ENCODE measurements around the gene NECTIN4.

Gene NECTIN4

DNA sequence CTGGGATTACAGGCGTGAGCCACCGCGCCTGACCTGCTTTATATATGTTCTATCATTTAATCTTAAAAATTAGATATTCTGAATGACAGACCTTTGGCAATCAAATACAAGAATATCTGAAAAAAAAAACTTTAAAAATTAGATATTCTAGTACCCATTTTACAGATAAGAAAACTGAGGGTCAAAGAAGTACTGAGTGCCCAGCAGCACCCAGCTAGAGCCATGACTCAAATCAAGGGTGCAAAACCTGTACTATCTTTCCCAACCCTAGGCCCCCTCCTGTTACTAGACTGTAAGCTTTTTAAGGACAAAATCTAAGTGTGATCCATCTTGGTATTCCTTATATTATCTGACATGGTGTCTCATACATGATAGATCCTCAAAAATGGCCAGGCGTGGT is 27.9 kb downstream of the NECTIN4 start:
- DNase-seq: no peak

DNA sequence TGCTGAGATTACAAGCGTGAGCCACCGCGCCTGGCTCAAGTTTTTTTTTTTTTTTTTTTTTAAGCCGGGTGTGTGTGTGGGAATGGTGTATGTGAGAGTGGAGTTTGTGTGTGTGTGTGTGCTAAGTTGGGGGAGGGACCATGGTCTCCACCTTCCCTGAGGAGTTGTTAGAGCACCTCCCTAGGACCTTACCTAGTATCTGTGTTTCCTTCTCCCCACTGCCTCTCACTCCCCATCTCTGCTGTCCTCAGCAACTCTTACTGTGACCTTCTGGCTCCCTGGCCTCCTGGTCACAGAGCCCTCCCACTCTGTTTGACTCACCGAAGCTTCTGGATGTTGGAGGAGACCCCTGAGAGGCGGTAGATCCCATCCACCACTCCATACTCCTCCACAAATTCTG is 30.1 kb downstream of the NECTIN4 start:
- DNase-seq: no peak

DNA sequence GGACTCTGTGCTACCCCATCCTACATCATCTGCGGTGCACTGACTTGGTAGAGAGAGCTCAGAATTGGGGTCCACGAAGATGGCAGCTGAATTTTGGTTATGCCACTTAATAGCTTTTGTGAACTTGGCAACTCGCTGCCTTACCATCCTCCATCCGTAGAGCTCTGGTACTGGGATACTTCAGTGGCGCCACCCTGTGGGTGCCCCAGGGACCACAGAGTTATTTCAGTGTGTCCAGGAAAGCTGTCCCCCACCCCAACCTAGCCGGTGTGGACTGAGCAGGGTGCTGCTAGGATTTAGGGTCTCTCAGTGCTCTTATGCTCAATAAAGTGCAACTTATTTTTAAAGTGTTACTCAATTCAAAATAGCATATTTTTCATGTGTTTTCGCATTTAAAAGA is 34.6 kb downstream of the NECTIN4 start:
- DNase-seq: no peak

DNA sequence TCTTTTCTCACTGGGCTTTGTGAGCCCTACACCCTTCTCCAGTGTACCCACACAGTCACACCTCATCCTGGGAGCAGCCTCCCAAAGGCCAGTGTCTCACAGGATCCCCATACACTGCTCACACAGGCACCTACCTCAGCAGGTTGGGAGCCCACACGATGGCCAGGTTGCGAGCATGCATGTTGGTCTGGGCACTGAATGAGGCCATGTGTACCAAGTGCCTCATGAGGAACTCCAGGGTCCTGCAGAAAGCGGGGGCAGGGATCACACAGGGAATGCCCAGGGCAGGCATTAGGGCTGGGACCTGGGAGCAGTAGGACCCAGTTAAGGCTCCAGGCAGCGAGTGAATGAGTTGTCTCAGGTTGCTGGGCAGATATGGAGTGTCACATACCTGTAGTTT is 35.1 kb downstream of the NECTIN4 start:
- no peak for DNase-seq

DNA sequence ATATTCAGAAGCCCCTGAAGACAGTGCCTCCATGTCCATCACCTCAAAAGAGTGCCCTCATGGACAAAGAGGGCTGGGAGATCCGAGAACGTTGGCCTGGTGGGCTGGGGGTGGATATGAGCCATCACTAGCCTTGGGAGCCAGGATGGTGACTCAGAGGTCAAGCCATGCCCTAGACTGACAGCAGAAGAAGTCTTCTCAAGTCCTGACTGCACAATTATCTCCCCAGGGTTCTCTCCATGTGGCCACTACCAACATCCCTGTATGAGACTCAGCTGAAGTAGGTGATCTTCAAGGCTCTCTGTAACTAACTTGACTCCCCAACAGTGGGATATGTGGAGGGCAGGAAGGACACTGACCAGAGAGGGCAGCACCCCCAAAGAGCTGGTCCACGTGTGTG is 36.5 kb downstream of the NECTIN4 start:
- no peak for DNase-seq

DNA sequence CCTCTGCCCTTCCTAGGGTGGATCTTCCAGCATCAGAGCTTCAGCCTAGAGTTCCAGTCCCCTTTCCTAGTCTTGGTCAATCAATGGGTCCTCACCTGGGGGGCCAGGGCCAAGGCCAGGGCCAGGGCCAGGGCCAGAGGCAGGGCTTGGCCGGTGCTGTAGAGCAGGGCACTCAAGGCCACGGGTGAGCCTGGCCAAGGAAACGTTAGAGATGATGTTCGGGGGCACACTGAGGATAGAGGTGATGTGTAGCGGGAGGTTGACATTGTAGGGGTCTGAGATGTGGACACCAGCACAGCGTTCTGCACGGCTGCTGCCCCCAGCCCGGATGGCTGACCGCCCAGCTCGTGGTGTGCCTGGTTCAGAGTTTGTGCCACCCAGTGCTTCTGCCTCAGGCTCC is 38.1 kb downstream of the NECTIN4 start:
- DNase-seq: no peak

DNA sequence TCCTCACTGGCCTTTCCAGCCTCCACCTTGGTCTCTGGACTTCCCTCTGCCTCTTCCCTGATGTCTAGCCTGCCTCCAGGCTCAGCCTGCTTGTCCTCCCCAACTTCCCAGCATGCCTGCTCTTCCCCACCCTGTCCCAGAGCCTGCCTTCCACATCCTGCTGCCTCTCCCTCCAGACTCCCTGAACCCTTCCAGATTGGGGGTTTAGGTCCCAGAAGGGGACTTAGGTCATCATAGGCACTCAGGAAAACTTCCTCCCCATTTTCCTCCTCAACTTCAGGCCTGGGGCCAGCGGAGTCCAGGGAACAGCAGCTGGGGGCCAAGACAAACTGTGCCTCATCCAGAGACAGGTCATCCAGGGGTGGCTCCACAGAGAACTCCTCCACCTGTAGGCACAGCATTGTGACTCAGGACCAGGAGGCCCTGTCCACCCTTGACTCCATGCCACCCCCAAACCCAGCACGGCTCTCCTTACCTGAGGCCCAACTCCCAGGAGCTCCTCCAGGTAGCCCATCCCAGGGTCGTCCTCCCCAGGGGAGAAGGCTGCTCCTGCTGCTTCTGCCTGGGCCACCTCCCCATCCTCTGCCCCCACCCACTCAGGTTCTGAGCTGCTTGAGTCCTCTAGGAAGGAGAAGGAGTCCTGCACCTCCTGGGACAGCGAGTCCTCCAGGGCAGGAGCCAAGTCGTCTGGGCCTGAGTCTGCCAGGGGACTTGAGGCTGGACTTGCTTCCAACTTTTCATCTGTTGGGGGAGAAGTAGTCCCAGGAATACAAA is 40.2 kb downstream of the NECTIN4 start:
- no peak for DNase-seq

DNA sequence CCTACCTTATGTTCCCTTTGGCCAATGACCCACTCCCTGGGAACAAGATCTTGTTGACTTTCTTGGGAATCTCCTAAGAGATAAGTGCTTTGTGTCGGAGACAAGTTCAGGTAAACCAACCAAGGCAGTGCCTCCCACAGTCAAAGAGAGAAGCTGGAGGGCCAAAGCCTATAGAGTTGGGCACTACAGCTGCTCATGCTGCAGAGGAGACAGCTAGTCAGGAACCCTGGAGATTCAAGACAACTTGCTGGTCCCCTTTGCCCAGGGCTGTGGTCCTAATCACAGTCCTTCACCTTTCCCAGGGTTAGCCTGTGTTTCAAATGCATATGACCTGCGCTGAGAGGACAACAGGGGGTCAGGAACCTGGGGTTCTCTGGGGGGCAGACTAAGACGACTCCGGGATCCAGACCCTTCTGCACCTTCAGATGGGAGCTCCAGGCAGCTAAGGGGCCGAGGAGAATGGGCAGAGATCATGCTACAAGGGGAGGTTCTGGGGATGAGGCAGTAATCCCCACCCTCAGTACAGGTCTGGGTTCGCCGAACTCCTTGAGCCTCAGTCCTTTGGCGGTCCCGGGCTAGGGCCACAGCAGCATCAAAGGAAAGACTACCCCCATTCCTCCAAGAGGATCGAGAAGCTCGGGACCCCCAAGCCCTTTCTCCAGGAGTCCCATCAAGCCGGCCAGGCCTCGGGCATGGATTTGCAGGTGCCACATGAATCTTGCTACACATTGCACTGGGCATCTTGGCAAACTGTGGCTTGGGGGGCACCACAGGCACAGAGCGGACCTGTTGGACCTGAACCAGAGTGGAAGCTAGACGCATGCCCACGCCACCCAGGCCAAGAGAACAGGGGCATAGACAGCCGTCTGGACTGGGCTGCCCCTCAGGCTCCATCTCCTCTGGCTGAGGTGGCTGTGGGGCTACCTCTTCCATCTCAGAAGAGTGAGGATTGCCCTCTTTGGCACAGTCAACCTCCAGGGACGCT is 41.6 kb downstream of the NECTIN4 start:
- DNase-seq: no peak

DNA sequence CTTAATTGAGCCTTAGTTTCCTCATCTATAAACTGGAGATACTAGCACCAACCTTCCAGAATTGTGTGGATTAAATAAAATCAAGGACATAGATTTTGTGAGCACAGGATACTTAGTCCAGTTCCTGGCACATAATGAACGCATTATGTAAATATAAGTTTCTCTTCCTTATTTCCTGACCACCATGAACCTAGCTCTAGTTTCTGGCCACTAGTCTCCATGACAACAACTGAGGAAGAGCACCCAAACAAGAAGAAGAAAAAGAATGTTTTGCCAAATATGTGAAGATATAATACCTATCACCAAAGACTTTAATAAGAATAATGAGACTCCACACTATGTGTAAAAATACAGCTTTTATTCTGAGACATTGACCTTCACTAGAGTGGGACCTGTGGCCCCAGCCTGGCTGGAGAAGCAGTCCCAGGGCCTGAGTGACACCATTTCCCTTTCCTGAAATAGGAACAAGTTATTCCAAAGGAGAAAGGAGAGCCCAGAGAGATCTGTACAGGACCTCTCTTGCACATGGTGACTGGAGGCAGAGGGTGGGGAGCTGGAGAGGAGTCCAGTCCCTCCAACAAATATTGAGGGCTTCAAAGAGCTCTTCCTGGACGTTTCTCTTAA is 42.6 kb downstream of the NECTIN4 start:
- DNase-seq: no peak

DNA sequence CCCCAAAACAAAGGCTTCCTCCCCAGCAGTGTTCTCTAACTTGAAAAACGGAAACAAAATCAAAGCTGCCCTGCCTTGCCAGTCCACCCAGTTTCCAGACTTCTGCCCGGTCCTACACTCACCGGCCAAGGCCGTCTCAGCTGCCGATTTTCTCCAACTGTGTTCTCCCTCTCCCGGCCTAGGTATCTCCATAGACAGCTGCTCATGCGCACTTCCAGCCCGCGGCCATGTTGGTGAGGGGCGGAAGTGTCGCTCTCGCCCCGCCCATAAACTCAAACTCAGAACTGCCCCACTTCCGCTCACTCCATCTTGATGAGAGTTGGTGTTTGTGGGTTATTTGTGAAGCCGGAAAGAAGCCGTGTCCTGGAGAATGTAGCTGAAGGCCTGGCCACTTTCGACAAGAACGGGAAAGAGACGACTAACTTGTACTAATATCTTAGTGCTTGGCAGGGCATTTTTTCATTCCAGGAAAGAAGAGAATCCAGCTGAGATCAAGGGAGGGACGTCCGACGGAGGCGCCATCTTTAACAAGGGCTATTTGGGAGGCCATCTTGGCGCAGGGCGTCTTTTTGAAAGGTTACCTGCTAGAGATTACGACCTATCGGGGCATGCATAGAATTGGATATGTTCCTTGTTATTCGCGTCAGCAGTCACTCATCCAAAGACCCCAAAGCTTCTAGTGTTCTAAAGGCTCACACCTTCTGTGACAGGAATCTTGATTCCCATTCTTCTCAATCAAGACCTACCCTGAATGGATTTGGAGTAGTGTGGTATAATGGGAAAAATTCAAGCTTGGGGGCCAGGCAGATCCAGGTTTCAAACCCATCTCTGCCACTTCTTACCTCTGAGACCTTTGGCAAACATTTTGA is 43.4 kb downstream of the NECTIN4 start, which contains the start of gene USF1:
Gene USF1, minus strand, starts transcription at position 242 of the 869 bp plus-strand sequence. CDS start 2,702 bp downstream, outside the sequence.
- peak in 55 of 56 donors; percentile 40 to 95 (median 89) for DNase-seq

DNA sequence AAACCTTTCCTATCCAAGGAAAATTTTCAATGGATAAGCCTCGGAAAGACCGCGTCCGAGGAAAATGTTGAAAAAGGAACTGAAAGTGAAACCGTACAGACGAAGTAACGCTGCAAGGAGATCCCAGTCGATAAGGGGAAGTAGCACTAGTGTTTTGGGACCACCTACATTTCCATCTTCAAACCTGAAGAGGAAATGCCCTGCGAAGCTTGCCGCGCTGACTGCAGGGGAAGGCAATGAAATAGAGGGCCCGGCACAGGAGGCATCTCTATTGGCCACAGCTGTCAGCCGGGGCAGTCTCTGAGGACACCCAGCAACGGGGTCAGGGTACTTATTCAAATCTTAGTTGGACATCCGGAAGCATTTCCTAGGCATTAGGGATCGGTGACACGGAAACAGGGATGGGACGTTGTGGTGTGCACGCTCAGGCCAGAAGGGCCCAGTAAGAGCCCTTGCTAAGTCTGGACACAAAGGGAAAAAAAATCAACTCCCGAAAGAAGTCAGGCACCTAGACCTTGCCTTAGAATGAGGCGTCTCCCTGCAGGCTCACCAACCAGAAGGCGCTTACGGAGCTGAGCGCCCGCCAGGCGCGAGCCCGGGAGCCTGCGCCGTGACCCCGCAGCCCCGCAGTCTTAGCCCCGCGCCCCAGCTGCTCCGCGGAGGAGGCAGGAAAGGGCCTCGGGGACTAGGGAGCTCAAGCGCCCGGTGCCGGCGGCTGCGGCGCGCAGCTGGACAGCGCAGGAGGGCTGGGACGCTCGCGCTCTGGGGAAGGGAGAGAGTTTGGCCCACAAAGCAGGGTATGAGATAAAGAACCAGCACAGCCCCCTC is 44.2 kb downstream of the NECTIN4 start:
- peak in 47 of 56 donors; percentile 18 to 79 (median 58) for DNase-seq

DNA sequence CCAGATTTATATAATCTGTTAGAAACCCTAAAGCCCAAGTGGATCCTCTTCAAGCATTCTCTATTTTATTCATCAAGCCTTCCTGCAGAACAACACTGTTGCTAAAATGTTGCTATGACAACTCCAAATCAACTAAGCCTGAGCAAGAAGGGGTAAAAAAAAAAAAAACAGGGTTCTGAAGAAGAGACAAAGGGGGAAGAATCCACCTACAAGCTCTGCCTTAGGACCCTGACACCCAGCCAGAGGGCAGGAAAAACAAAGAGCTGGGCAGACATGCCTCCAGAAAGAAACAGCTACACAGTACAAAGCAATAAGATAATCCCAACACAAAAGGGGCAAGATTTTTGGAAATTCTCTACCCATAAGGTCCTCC is 44.8 kb downstream of the NECTIN4 start:
- no peak for DNase-seq

DNA sequence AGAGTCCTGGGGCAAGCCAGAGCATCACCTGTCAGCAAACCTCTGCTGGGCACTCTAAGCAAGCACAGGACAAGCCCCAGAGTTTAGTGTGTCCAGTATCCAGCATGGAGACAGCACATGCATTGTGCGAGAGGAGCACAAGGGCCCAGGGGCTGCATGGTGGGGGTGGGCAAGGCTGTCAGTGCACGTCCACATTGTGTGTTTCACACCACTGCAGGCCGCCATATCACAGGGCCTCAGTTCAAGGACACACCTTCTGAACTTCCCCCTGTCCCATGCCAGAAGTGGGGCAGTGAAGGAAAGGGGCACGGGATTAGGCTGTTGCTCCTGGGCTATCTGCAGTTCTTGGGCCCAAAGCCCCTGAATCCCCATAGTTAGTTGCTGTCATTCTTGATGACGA is 49.8 kb downstream of the NECTIN4 start:
- no peak for DNase-seq

DNA sequence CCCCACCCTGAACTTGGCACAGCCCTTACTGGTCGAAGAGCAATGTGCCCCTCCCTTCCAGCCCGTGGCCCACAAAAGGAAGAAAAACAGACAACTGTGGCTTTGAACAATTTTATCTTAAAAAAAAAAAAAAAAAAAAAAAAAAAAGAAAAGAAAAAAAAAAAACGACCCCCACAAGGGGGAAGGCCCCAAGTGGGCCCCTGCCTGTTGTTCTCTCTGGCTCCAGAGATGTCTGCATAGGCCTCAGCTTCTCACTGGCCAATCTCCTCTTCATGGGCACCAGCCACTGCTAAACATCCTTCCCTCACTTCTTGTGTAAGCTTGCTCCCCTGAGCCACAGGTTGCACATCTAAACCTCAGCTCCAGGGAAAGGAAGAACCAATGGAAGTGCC is 50.2 kb downstream of the NECTIN4 start:
- DNase-seq: no peak

DNA sequence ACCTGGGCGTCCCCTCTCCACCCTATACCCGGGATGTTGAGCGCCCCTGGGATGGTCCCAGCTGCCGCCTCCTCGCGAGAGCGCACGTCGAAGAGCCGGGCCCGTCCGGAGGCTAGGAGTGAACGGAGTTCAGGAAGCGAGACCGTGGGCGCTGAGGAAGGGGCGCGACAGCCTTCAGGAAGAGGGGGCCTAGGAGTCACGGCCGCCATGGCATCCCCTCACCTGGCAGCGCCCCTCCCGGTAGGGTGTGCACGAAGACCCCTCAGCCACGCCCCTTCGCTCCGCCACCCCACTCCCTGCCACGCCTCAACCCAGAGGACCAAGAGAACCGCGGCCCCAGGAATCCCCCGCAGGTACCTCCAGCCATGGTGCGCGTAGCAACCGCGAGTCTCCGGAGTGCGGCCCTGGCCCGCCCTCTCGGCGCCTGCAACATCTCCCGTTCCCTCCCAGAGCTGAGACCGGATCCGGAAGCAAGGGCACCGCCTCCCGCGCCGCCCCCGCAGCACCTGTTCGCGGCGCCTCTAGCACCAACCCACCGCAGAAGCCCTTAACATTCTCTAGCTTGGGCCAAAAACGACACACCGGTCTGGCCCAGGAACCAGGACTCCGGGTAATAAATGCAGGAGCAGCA is 50.7 kb downstream of the NECTIN4 start, which contains the start of gene TSTD1:
Gene TSTD1, minus strand, starts transcription at position 442 of the 631 bp plus-strand sequence. Its CDS starts 75 bp downstream, at position 367.
- peak in 35 of 56 donors; percentile 2 to 72 (median 37) for DNase-seq

DNA sequence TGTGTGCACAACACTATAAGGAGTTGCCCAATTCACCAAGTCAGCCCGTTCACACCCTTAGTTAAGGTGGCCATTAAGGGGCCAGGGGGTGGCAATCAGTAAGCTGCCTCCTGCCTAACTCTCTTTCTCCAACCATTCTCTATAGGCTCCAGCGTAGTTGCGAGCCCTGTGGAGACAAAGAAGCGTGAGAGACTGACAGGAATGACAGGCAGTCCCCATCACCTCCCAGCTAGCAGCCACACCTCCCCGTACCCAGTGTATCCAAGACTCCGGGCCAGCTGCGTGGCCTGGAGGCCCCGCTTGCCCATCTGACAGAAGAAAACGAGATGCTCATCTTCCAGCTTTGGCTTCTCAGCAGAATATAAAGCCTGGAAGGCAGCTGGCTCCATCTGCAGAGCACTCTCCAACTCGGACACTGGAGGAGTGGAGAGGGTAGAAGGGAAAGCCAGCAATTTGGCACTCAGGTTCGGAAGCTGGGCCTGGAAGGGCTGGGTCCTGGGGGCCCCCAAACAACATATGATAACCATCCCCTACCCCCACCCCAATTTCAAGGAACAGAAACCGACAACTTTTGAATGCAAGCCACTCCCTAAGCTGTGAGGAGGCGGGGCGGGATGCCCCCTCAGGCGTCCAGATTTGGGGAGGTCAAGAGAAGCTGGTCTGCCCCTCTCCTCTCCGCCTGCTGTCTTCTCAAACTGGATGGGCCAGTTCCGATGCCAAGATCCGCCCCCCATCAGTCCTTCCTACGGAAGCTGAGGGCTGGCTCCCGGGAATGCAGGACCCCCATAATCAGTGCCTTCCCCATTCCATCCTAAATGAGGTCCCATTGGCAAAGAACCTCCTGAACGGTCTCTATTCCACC is 51.5 kb downstream of the NECTIN4 start:
- peak in 1 of 56 donors; percentile 1 for DNase-seq

DNA sequence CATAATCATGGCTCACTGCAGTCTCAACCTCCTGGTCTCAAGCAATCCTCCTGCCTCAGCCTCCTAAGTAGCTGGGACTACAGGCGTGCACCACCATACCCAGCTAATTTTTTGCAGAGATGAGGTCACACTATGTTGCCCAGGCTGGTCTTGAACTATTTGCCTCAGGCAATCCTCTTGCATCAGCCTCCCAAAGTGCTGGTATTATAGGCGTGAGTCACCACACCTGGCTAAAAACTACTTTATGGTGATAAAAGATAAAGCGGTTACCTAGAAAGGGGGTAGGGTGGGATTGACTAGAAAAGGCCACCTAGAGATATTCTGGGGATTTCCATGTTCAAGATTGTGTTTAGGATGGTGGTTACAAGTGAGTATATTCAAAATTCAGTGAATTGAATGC is 55.6 kb downstream of the NECTIN4 start:
- no peak for DNase-seq

DNA sequence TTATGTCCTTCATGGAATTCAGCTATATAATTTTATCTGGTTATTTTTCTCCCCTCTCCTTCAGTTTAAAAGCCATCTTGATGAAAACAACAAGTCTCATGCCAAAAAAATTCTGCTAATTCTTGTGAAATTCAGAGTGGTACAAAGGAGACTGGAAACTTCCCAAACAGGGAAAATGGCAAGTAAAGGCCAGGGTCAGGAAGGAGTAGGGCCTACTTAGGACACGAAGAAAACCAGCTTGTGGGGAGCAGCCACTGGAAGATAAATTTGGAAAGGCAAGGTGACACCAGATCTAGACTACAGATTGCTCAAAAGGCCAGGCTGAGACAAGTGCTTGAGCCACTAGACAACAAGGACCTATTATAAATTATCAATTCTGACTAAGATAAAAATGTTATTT is 56.9 kb downstream of the NECTIN4 start:
- no peak for DNase-seq

Data from nucleus accumbens (tissue), 56 donors.